Mesendoderm (in vitro differentiated cells): ENCODE results near the gene QSOX2.
A peak's percentile ranks its signal among the peaks of the same experiment; 100 is the strongest.
"Not testable (repeated sequence)": the region's sequence is repeated elsewhere in the genome, so short reads cannot be mapped to it uniquely, and the experiment has no call there.

Experiments used
- DNase-seq: peaks from one replicate; pipeline ENCODE4 v3.0.0; 2013
- H2AK5ac ChIP-seq: 2 replicates; pipeline ENCODE4 v1.6.1; 2013; ENCODE audit warnings: low read length, inconsistent platforms
- H2BK120ac ChIP-seq: 2 replicates; pipeline ENCODE4 v1.6.1; 2013; ENCODE audit warnings: low read depth, mild to moderate bottlenecking, low read length, moderate library complexity, mixed read lengths
- H2BK15ac ChIP-seq: replicated peaks from 2 replicates; pipeline ENCODE4 v1.6.1; 2013; ENCODE audit warnings: low read depth, mild to moderate bottlenecking, moderate library complexity
- H2BK5ac ChIP-seq: 2 replicates; pipeline ENCODE4 v1.6.1; 2013; ENCODE audit warnings: low read length, inconsistent platforms
- H3K18ac ChIP-seq: 2 replicates; pipeline ENCODE4 v1.6.1; 2013; ENCODE audit warnings: mild to moderate bottlenecking, low read length, mixed read lengths
- H3K23ac ChIP-seq: one replicate; pipeline ENCODE4 v1.6.1; 2013; ENCODE audit warnings: low read length
- H3K27ac ChIP-seq: 2 replicates; pipeline ENCODE4 v1.5.1; 2013; ENCODE audit warnings: low read depth, mild to moderate bottlenecking, inconsistent platforms, low read length, moderate library complexity
- H3K27me3 ChIP-seq: 2 replicates; pipeline ENCODE4 v1.6.1; 2013; ENCODE audit warnings: low read length, control low read depth, mild to moderate bottlenecking, inconsistent platforms; ENCODE audit not compliant: insufficient read depth, poor library complexity
- H3K36me3 ChIP-seq: 2 replicates; pipeline ENCODE4 v1.6.1; 2013; ENCODE audit warnings: low read length, inconsistent platforms; ENCODE audit not compliant: control insufficient read depth, insufficient read depth
- H3K4ac ChIP-seq: one replicate; pipeline ENCODE4 v1.6.1; 2013; ENCODE audit warnings: low read depth, mild to moderate bottlenecking, low read length, moderate library complexity
- H3K4me1 ChIP-seq: 2 replicates; pipeline ENCODE4 v1.6.1; 2013; ENCODE audit warnings: low read depth, low read length, inconsistent platforms; ENCODE audit not compliant: control insufficient read depth
- H3K4me2 ChIP-seq: 2 replicates; pipeline ENCODE4 v1.6.1; 2013; ENCODE audit warnings: low read length
- H3K4me3 ChIP-seq: 2 replicates; pipeline ENCODE4 v1.5.1; 2013; ENCODE audit warnings: mild to moderate bottlenecking, low read length
- H3K56ac ChIP-seq: one replicate; pipeline ENCODE4 v1.6.1; 2013; ENCODE audit warnings: low read length
- H3K79me1 ChIP-seq: 2 replicates; pipeline ENCODE4 v1.6.1; 2013; ENCODE audit warnings: low read length, inconsistent platforms
- H3K79me2 ChIP-seq: 2 replicates; pipeline ENCODE4 v1.6.1; 2013; ENCODE audit warnings: mild to moderate bottlenecking, low read length; ENCODE audit not compliant: control insufficient read depth, insufficient read depth
- H3K9ac ChIP-seq: 2 replicates; pipeline ENCODE4 v1.6.1; 2013; ENCODE audit warnings: low read length, inconsistent platforms
- H4K5ac ChIP-seq: one replicate; pipeline ENCODE4 v1.6.1; 2013; ENCODE audit warnings: low read length
- H4K8ac ChIP-seq: one replicate; pipeline ENCODE4 v1.6.1; 2013; ENCODE audit warnings: low read depth, mild to moderate bottlenecking, control low read depth, low read length, moderate library complexity
- WGBS: extraction: QIAGEN DNeasy Blood & Tissue Kit; methylation state at CpG from one replicate; pipeline ENCODE4 v1.1.7; 2013; ENCODE audit warnings: low lambda C conversion rate, missing lambda C conversion rate; ENCODE audit not compliant: insufficient coverage; ENCODE audit errors: extremely low coverage; 5-methylcytosine and 5-hydroxymethylcytosine counted together

Gene QSOX2

DNA sequence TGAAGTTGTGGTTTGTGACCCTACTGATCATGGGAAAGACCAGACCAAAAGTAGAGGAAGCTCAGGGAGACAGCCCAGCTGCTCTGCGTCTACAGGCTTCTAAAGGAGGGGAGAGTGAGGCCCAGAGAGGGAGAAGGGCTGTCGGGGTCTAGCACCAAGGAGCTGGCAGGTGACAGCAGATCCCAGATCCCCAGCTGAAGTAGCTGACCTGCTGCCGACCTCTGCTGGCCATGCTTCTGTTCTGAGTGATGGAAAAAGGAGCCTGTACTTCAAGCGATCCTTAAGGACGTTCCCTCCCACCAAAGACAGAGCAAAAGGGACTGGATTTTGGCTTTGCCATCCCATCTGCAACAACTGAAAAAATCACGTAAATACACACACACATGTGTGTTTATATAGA is 22.7 kb upstream of the QSOX2 start:
- DNase-seq, result peak; percentile 74
- no CpG with 5 or more reads among the region's 6 CpGs for WGBS
- no peaks in the 10 kb centered on the region for H3K79me2 ChIP-seq

DNA sequence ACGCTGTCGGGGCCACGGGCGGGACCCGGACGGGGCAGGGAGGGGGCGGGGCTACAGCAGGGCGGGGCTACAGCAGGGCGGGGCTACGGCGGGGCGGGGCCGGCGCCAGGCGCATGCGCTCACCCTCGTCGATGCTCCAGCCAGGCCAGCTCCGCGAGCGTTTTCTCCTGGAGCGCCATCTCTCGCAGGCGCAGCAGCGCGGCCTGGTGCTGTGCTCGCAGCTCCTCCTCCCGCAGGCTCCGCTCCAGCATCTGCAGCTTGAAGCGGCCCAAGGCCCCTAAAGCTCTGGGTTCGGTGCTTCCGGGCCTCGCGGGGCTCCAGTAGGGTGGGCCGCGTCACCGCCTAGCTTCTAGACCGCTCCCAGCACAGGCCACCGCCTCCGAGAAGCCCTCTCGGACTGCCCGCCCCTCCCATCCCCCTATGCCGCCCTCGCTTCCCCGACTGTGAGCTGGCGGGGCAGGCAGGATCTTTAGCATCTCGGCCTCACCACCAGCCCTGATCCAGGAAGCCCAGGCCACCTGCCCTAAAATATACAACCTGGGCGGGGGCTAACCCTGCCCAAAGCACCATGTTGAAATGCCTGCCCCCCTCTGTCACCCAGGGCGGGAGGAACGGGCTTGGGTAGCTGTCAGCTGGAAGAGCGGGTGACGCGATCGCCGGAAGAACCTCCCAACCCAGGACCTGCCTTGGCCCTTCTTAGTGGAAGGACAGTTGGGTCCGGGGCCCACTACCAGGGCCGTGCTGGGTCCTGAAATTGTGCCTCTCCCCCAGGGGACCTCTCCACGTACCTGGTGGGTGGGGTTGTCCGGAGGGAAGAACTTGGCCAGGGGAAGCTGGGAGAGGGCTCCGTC is 21.9 kb upstream of the QSOX2 start:
- no CpG with 5 or more reads among the region's 60 CpGs for WGBS

More for the DNA sequence above, 22.7 kb upstream of the QSOX2 start:
- Histone ChIP-seq H3K79me1 (no peaks in the 10 kb centered on the region), H2BK5ac (no peak overlapping the region), H2BK120ac (no peak overlapping the region), H3K27me3 (no peaks in the 10 kb centered on the region), H3K9ac (no peak overlapping the region), H3K4me3 (no peak overlapping the region), H3K23ac (no peak overlapping the region), H3K4me1 (no peaks in the 10 kb centered on the region), H3K4me2 (no peak overlapping the region), H4K5ac (no peak overlapping the region), H2BK15ac (no peak overlapping the region), H3K27ac (no peak overlapping the region), H4K8ac (no peak overlapping the region), H2AK5ac (no peak overlapping the region), H3K56ac (no peak overlapping the region), H3K36me3 (no peaks in the 10 kb centered on the region), H3K4ac (no peak overlapping the region), H3K18ac (no peak overlapping the region)

DNA sequence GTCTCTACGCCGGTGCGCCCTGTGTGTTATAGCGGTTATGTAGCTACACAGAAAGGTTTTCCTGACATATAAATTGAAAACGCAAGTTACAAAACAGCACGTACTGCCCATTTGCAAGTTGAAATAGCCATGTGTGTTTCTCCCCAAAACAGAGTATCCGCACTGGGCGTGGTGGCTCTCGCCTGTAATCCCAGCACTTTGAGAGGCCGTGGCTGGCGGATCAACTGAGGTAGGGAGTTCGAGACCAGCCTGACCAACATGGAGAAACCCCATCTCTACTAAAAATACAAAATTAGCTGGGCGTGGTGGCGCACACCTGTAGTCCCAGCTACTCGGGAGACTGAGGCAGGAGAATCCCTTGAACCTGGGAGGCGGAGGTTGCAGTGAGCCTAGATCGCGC is 21.0 kb upstream of the QSOX2 start:
- H3K4me3 ChIP-seq, H2BK15ac ChIP-seq, H4K5ac ChIP-seq, H4K8ac ChIP-seq, H3K9ac ChIP-seq, H3K4me1 ChIP-seq, H3K4ac ChIP-seq, H3K18ac ChIP-seq, H3K36me3 ChIP-seq, H3K79me1 ChIP-seq, H3K27me3 ChIP-seq, H2BK120ac ChIP-seq, H3K23ac ChIP-seq, H2AK5ac ChIP-seq, H3K27ac ChIP-seq, H3K79me2 ChIP-seq, DNase-seq, H2BK5ac ChIP-seq, H3K56ac ChIP-seq, H3K4me2 ChIP-seq: not testable (repeated sequence)
- WGBS, result no CpG with 5 or more reads among the region's 18 CpGs

More for the DNA sequence above, 21.9 kb upstream of the QSOX2 start:
- Histone ChIP-seq H4K5ac (no peak overlapping the region), H3K79me1 (no peaks in the 10 kb centered on the region), H3K4ac (no peak overlapping the region), H3K9ac (peak overlapping the region; percentile 71), H2BK15ac (no peak overlapping the region), H4K8ac (no peak overlapping the region), H3K36me3 (no peaks in the 10 kb centered on the region), H3K23ac (no peak overlapping the region), H3K79me2 (no peaks in the 10 kb centered on the region), H3K4me2 (peak overlapping the region; percentile 55), H2BK120ac (no peak overlapping the region), H3K56ac (peak overlapping the region; percentile 86), H3K4me1 (no peaks in the 10 kb centered on the region), H2AK5ac (no peak overlapping the region), H2BK5ac (no peak overlapping the region), H3K27ac (no peak overlapping the region), H3K18ac (peak overlapping the region; percentile 16), H3K27me3 (no peaks in the 10 kb centered on the region), H3K4me3 (peak overlapping the region; percentile 22)
- DNase-seq, result peak; percentile 90

DNA sequence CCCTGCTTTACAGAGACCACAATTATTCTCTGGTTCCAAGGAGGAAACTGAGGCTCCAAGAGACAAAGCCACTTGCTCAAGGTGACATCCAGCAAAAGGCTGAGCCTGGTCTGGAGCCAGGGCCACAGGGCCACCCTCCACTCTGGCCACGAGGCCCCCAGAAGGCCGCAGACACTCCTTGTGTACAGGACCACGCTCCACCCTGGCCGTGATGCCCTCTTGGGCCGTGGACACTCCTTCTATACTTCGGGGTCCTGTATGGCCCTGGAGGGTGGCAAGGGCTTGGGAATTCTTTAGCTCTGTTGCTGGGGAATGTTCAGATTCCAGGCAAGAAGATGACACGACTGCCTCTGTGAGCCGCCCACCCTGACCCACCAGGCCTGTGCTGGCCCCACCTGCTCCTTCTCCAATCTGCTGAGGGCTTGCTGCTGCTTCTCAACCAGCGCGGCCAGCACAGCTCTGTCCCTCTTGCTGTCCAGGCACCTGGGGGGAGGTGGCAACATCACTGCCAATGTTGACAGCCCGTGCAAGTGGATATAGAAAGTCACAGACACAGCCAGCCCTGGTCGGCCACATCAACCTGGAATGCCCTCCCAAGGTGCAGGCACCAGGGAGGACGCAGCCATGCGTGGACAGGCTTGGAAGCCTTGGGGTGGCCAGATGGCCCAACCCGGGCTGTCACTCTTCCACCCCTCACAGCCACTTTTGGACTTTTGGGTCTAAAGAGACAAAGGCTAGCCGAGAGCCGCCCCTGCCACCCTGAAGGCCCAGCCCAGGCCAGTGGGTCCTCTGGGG is 20.1 kb upstream of the QSOX2 start:
- Histone ChIP-seq H3K18ac (no peak overlapping the region), H2BK15ac (no peak overlapping the region), H3K36me3 (no peaks in the 10 kb centered on the region), H4K8ac (no peak overlapping the region), H3K4ac (no peak overlapping the region), H3K4me3 (no peak overlapping the region), H3K79me1 (no peaks in the 10 kb centered on the region), H3K23ac (no peak overlapping the region), H3K56ac (no peak overlapping the region), H3K4me2 (no peak overlapping the region), H3K4me1 (no peaks in the 10 kb centered on the region), H3K27me3 (no peaks in the 10 kb centered on the region), H2AK5ac (no peak overlapping the region), H2BK5ac (no peak overlapping the region), H4K5ac (no peak overlapping the region), H2BK120ac (no peak overlapping the region), H3K27ac (no peak overlapping the region), H3K79me2 (no peaks in the 10 kb centered on the region), H3K9ac (no peak overlapping the region)
- no peak for DNase-seq
- no CpG with 5 or more reads among the region's 17 CpGs for WGBS

DNA sequence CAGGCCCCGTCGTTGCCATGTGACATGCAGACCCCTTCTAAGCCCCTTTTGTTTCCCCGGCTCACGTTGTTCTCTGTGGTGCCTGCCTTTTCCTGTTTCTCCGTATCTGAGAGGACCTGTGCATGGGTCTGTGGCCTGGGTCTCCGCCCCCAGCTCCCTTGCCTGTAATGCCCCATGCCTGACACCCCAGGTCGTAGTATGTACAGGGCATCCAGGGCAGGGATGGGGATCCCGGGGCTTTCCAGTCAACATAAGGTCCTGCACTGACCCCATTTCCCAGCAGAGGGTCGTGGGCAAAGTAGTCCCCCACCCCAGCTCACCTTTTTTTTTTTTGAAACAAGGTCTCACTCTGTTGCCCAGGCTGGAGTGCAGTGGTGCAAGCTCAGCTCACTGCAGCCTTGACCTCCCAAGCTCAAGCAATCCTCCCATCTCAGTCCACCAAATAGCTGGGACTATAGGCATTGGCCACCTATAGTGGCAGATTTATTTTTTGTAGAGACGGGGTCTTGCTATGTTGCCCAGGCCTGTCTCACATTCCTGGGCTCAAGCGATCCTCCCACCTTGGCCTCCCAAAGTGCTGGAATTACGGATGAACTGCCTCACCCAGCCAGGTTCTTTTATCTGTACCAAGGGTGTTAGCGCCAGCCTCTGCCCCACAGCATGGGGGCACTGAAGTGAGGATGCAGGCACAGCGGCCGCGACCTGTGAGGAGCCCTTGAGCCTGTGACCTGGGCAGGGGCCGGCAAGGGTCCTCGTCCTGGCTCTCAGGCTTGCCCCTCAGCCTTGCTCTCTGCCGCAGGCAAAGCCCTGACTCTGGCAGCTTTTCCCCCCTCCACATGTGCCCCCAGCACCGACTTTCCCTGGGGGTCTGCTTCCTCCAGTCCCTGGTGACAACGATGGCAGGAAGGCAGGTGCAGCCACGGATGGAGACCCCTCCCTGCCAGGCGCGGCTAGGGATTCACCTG is 19.1 kb upstream of the QSOX2 start:
- no peak overlapping the region for H3K23ac ChIP-seq
- no peaks in the 10 kb centered on the region for H3K27me3 ChIP-seq
- no peaks in the 10 kb centered on the region for H3K79me2 ChIP-seq
- no peak overlapping the region for H3K4ac ChIP-seq
- H3K9ac ChIP-seq, result no peak overlapping the region
- no peak overlapping the region for H4K5ac ChIP-seq
- no peak overlapping the region for H2BK15ac ChIP-seq
- H3K18ac ChIP-seq, result no peak overlapping the region
- no peak overlapping the region for H3K56ac ChIP-seq
- WGBS, result no CpG with 5 or more reads among the region's 24 CpGs
- no peaks in the 10 kb centered on the region for H3K36me3 ChIP-seq
- DNase-seq, result no peak
- no peak overlapping the region for H2AK5ac ChIP-seq
- H3K4me3 ChIP-seq, result no peak overlapping the region
- no peak overlapping the region for H3K27ac ChIP-seq
- no peaks in the 10 kb centered on the region for H3K79me1 ChIP-seq
- no peak overlapping the region for H2BK5ac ChIP-seq
- no peak overlapping the region for H3K4me2 ChIP-seq
- no peak overlapping the region for H2BK120ac ChIP-seq
- no peak overlapping the region for H4K8ac ChIP-seq
- no peaks in the 10 kb centered on the region for H3K4me1 ChIP-seq
